Memory B cell (primary cell): ENCODE measurements around the gene PAX7.
"Not testable (repeated sequence)": the region's sequence is repeated elsewhere in the genome, so short reads cannot be mapped to it uniquely, and the experiment has no call there.

Source experiments
- ATAC-seq: fragments of 150-1000 bp; cut with Tn5 transposase; 2 replicates; pipeline ENCODE4 v1.10.0; 2021; ENCODE audit warnings: low read depth, mild to moderate bottlenecking, moderate library complexity
- DNase-seq, 2 donors: peaks; one replicate each; pipeline ENCODE4 v3.0.0; 2022; ENCODE audit warnings: low spot score in 2 of 2
- H3K27ac Mint-ChIP-seq: one replicate; pipeline ENCODE4 v1.8.0; 2022; ENCODE audit warnings: mild to moderate bottlenecking, moderate library complexity, mixed read lengths
- H3K27me3 Mint-ChIP-seq: one replicate; pipeline ENCODE4 v1.8.0; 2022; ENCODE audit warnings: mixed read lengths
- H3K36me3 Mint-ChIP-seq: one replicate; pipeline ENCODE4 v1.8.0; 2022; ENCODE audit warnings: mild to moderate bottlenecking, mixed read lengths
- H3K4me1 Mint-ChIP-seq: one replicate; pipeline ENCODE4 v1.8.0; 2022; ENCODE audit warnings: mixed read lengths
- H3K4me3 Mint-ChIP-seq: one replicate; pipeline ENCODE4 v1.8.0; 2022; ENCODE audit warnings: mild to moderate bottlenecking, moderate library complexity, mixed read lengths
- H3K9me3 Mint-ChIP-seq: one replicate; pipeline ENCODE4 v1.8.0; 2022; ENCODE audit warnings: mixed read lengths

Gene PAX7

GRCh38 chr1:18761948-18762840 lies 131.5 kb downstream of the PAX7 start:
- Mint-ChIP-seq H3K27me3 (peaks cover 22% of the 10 kb centered on the region), H3K4me3 (no peak overlapping the region), H3K9me3 (no peaks in the 10 kb centered on the region), H3K36me3 (no peaks in the 10 kb centered on the region), H3K4me1 (no peaks in the 10 kb centered on the region), H3K27ac (no peak overlapping the region)
- DNase-seq (no peak), ATAC-seq (no peak)

DNA sequence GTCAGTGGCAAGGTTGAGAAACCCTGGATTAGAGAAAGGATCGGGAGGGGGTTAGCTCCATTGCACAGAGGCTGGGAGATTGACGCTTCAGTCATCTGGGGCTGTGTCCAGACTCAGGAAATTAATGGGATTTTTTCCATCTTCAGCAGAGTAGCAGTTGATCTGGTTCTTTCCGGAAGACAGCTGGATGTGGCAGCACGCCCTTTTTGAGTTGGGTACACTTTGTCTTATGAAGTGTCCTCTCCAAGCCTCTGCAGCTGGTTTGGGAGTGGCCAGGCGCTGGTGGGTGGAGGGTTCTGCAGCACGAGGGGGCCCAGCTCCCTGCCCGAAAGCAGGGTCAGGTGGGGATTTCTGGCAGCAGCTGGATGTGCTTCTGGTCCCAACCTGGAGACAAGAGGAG lies 133.7 kb downstream of the PAX7 start:
- Mint-ChIP-seq H3K36me3 (no peaks in the 10 kb centered on the region), H3K27ac (no peak overlapping the region), H3K4me1 (no peaks in the 10 kb centered on the region), H3K27me3 (peaks cover 24% of the 10 kb centered on the region), H3K9me3 (no peaks in the 10 kb centered on the region), H3K4me3 (no peak overlapping the region)
- ATAC-seq (no peak), DNase-seq (no peak)

- Mint-ChIP-seq H3K27me3 (peaks cover 32% of the 10 kb centered on the region), H3K4me1 (no peaks in the 10 kb centered on the region), H3K9me3 (no peaks in the 10 kb centered on the region), H3K36me3 (no peaks in the 10 kb centered on the region), H3K27ac (no peak overlapping the region), H3K4me3 (no peak overlapping the region)
- ATAC-seq (no peak), DNase-seq (no peak)
These were observed 135.1 kb downstream of the PAX7 start for GRCh38 chr1:18765725-18766124.

GRCh38 chr1:18766328-18766727 lies 135.7 kb downstream of the PAX7 start:
- Mint-ChIP-seq H3K4me3 (no peak overlapping the region), H3K27me3 (peaks cover 31% of the 10 kb centered on the region), H3K27ac (no peak overlapping the region), H3K36me3 (no peaks in the 10 kb centered on the region), H3K4me1 (no peaks in the 10 kb centered on the region), H3K9me3 (no peaks in the 10 kb centered on the region)
- DNase-seq: no peak
- ATAC-seq: no peak

DNA sequence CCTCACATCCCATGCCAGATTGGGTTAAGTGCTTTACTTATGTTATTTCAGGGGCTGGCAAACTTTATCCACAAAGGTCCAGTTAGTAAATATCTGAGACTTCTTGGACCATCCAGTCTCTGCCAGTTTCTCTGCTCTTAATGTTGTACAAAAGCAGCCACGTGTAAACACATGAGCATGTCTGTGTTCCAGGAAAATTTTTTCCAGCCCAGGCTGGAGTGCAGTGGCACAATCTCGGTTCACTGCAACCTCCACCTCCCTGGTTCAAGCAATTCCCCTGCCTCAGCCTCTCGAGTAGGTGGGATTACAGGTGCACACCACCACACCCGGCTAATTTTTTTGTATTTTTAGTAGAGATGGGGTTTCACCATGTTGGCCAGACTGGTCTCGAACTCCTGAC lies 136.9 kb downstream of the PAX7 start:
- not testable (repeated sequence) for H3K4me3 Mint-ChIP-seq, H3K27ac Mint-ChIP-seq, DNase-seq, H3K36me3 Mint-ChIP-seq, H3K9me3 Mint-ChIP-seq, ATAC-seq, H3K4me1 Mint-ChIP-seq
- peaks cover 30% of the 10 kb centered on the region for H3K27me3 Mint-ChIP-seq

DNA sequence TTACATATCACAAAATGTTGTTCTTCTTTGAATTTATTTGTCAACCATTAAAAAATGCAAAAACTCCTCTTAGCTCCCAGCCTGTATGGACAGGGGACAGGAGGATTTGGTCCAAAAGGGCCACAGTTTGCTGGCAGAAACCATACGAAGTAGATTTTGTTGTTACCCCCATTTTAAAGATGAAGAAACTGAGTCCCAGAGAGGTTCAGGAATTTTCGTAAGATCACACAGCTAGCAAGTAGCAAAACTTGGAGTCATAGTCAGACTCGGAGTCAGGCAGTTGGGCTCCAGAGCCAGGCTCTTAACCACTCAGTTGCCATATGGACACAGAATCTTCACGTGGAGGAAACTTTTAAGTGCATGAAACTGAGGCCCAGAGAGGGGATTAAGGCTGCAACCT lies 137.4 kb downstream of the PAX7 start:
- H3K36me3 Mint-ChIP-seq: no peaks in the 10 kb centered on the region
- no peak overlapping the region for H3K27ac Mint-ChIP-seq
- no peak for ATAC-seq
- peaks cover 30% of the 10 kb centered on the region for H3K27me3 Mint-ChIP-seq
- no peaks in the 10 kb centered on the region for H3K9me3 Mint-ChIP-seq
- no peak for DNase-seq
- no peaks in the 10 kb centered on the region for H3K4me1 Mint-ChIP-seq
- no peak overlapping the region for H3K4me3 Mint-ChIP-seq

GRCh38 chr1:18769140-18769539 lies 138.5 kb downstream of the PAX7 start:
- H3K27me3 Mint-ChIP-seq: peaks cover 31% of the 10 kb centered on the region
- ATAC-seq: no peak
- H3K4me1 Mint-ChIP-seq: no peaks in the 10 kb centered on the region
- no peaks in the 10 kb centered on the region for H3K9me3 Mint-ChIP-seq
- no peaks in the 10 kb centered on the region for H3K36me3 Mint-ChIP-seq
- H3K4me3 Mint-ChIP-seq: no peak overlapping the region
- no peak for DNase-seq
- no peak overlapping the region for H3K27ac Mint-ChIP-seq

- no peak for ATAC-seq
- H3K4me3 Mint-ChIP-seq: no peak overlapping the region
- no peaks in the 10 kb centered on the region for H3K36me3 Mint-ChIP-seq
- H3K4me1 Mint-ChIP-seq: no peaks in the 10 kb centered on the region
- H3K27me3 Mint-ChIP-seq: peaks cover 27% of the 10 kb centered on the region
- H3K9me3 Mint-ChIP-seq: no peaks in the 10 kb centered on the region
- no peak overlapping the region for H3K27ac Mint-ChIP-seq
- no peak for DNase-seq
These were observed 140.2 kb downstream of the PAX7 start for GRCh38 chr1:18770799-18771198.

GRCh38 chr1:18773753-18774152 lies 143.1 kb downstream of the PAX7 start:
- no peaks in the 10 kb centered on the region for H3K9me3 Mint-ChIP-seq
- no peak overlapping the region for H3K4me3 Mint-ChIP-seq
- H3K4me1 Mint-ChIP-seq: peaks cover 2% of the 10 kb centered on the region
- ATAC-seq (no peak), DNase-seq (no peak)
- H3K27ac Mint-ChIP-seq: no peak overlapping the region
- H3K27me3 Mint-ChIP-seq: peaks cover 33% of the 10 kb centered on the region
- no peaks in the 10 kb centered on the region for H3K36me3 Mint-ChIP-seq

- Mint-ChIP-seq H3K36me3 (no peaks in the 10 kb centered on the region), H3K9me3 (no peaks in the 10 kb centered on the region), H3K4me1 (peaks cover 2% of the 10 kb centered on the region), H3K4me3 (no peak overlapping the region), H3K27ac (no peak overlapping the region), H3K27me3 (peaks cover 28% of the 10 kb centered on the region)
- no peak for ATAC-seq
- no peak for DNase-seq
These were observed 144.7 kb downstream of the PAX7 start for GRCh38 chr1:18775341-18775740.

GRCh38 chr1:18776777-18777176 lies 146.1 kb downstream of the PAX7 start:
- DNase-seq (no peak), ATAC-seq (no peak)
- Mint-ChIP-seq H3K36me3 (no peaks in the 10 kb centered on the region), H3K27ac (no peak overlapping the region), H3K9me3 (no peaks in the 10 kb centered on the region), H3K4me1 (peaks cover 2% of the 10 kb centered on the region), H3K4me3 (no peak overlapping the region), H3K27me3 (peaks cover 24% of the 10 kb centered on the region)

- H3K4me3 Mint-ChIP-seq: no peak overlapping the region
- H3K4me1 Mint-ChIP-seq: peaks cover 2% of the 10 kb centered on the region
- no peaks in the 10 kb centered on the region for H3K9me3 Mint-ChIP-seq
- H3K27me3 Mint-ChIP-seq: peaks cover 24% of the 10 kb centered on the region
- no peak overlapping the region for H3K27ac Mint-ChIP-seq
- DNase-seq (no peak), ATAC-seq (no peak)
- H3K36me3 Mint-ChIP-seq: no peaks in the 10 kb centered on the region
These were observed 147.8 kb downstream of the PAX7 start for GRCh38 chr1:18778437-18778836.

- no peak overlapping the region for H3K27ac Mint-ChIP-seq
- DNase-seq (no peak), ATAC-seq (no peak)
- H3K36me3 Mint-ChIP-seq: no peaks in the 10 kb centered on the region
- peaks cover 14% of the 10 kb centered on the region for H3K27me3 Mint-ChIP-seq
- H3K4me3 Mint-ChIP-seq: no peak overlapping the region
- peaks cover 2% of the 10 kb centered on the region for H3K4me1 Mint-ChIP-seq
- H3K9me3 Mint-ChIP-seq: no peaks in the 10 kb centered on the region
These were observed 150.4 kb downstream of the PAX7 start for GRCh38 chr1:18781031-18781430.

DNA sequence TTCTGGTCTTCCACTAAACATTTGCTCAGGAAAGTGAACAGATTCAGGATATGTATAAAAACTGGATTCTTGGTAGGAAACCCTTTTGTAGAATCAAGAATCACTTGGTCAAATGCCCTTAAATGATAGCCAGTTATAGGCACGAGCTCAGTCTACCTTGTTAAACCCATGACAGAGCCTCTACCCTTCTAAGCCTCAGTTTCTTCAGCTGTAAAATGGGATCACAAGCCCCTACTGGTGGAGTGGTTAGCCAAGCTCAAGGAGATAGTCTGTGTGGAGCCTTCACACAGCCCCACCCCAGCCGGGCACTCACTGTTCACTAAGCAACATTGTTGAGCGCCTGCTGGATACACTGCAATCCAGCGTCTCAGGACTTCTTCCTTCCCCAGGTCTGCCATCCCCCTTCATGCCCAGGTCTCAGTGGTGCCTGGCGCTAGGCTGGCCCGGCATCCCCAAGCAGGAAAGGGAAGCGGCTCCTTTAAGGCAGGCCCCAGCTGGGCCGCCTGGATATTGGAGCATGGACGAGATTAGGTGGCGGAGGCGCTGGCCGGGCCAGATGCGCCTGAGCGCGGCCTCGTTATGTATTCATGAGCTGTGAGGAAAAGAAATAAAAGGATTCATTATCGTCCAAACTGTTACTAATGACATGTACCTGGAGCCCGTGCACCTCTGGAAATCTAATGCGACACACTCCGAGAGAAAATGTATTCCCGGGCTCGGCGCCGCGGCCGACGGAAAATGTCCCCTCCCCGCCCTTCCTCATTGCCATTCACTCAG lies 153.2 kb downstream of the PAX7 start:
- ATAC-seq (no peak), DNase-seq (no peak)
- H3K27ac Mint-ChIP-seq: no peak overlapping the region
- H3K9me3 Mint-ChIP-seq: no peaks in the 10 kb centered on the region
- peaks cover 8% of the 10 kb centered on the region for H3K27me3 Mint-ChIP-seq
- no peaks in the 10 kb centered on the region for H3K4me1 Mint-ChIP-seq
- H3K36me3 Mint-ChIP-seq: no peaks in the 10 kb centered on the region
- no peak overlapping the region for H3K4me3 Mint-ChIP-seq
